Measurements from ENCODE around the gene CREM. TPM values are rescaled to one million over a fixed set of nuclear protein-coding genes. Genes with fewer than 3 reads are reported as not detected.

Gene CREM
- total RNA-seq, 1 experiment from 2014 or later: 21.4 TPM

DNA sequence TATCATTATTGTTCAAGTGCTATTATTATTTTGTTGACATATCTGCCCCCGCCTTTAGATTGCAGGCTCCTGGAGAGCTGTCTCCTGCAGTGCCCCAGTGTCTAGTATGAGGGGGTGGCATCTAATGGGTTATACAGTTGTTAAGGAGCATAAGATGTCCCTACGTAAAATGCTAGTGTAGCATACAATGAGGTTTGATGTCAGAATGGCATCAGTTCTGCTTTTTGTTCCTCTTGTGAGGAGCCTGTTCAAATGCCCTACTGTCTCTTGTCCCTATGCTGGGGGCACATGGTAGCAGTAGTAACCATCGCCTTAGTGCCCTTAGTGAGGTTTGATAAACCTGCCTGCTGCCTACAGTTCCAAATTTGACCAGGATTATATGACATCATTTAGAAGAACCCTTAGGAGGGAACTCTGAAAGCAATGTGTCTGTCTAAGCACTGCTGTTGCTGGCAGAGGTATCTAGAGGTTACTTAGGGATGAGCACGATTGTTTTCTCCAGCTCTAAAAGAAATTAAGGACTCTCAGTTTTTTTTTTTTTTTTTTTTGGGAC lies 9.7 kb downstream of the CREM start:
- POLR2A ChIA-PET: no interaction called here

DNA sequence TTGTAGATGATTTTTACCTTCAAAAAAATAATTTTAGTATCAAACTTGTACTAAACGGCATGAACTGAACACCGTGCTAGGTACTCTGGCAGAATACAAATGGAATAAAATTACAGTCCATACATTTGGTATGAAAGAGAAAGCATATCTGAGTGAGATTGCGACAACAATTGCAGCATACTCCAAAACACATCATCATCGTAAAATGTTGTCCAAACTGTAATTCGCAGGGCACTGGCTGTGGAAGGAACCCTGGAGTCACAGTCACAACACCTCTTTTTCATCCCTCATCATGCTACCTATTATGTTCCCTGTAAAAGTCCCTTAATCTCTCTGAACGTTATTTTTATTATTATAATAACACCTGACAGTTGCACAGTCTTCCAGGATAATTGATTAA lies 13.5 kb downstream of the CREM start:
- Histone ChIP-seq H3K27ac (ENCODE audit: low read depth, low read length) (no peak overlapping the region), H2AFZ (ENCODE audit: low read depth, low read length, poor library complexity, severe bottlenecking) (no peak overlapping the region), H3K4me3 (replicated peaks in 1 of 2; ENCODE audit: low read depth in 1 of 2, low read length in 2 of 2) (no peak overlapping the region), H3K36me3 (ENCODE audit: control insufficient read depth in 1 of 2, insufficient read depth in 2 of 2, low read length in 2 of 2) (no peaks in the 10 kb centered on the region), H4K20me1 (ENCODE audit: insufficient read depth) (no peaks in the 10 kb centered on the region), H3K9me3 (ENCODE audit: control insufficient read depth in 1 of 2, insufficient read depth in 1 of 2, low read depth in 1 of 2, low read length in 2 of 2) (no peaks in the 10 kb centered on the region), H3K9me2 (ENCODE audit: insufficient read depth) (no peaks in the 10 kb centered on the region), H3K79me2 (ENCODE audit: insufficient read depth, low read length) (no peaks in the 10 kb centered on the region; the same call in 1 of the 2 replicates), H3K4me2 (ENCODE audit: low read length) (no peak overlapping the region), H3K27me3 (ENCODE audit: insufficient read depth, low read length) (no peaks in the 10 kb centered on the region), H3K4me1 (ENCODE audit: control insufficient read depth in 1 of 2, insufficient read depth in 2 of 2, low read length in 2 of 2) (no peaks in the 10 kb centered on the region), H3K9ac (ENCODE audit: low read length) (no peak overlapping the region)
- no peak for ATAC-seq
- ChIA-PET RAD21 (ENCODE audit: low non-redundant PET in 1 of 2, low total read pairs in 2 of 2, uncharacterized antibody in 2 of 2, unreplicated experiment in 2 of 2) (no interaction called here), POLR2A (no interaction called here), CTCF (no interaction called here)
- no TSS peak for BruUV-seq (replicated peaks)
- intact Hi-C loops (cut with micrococcal nuclease): no loop called here
- DNase-seq (ENCODE audit: low read depth, low spot score): no peak
- TF ChIP-seq SRF (IDR thresholded peaks at IDR 0.05; ENCODE audit: low read depth): no peak
- TF ChIP-seq CBX3 (IDR thresholded peaks at IDR 0.05; ENCODE audit: low read depth): no peak
- TF ChIP-seq CEBPB (IDR thresholded peaks at IDR 0.05; ENCODE audit: low read depth): no peak
- TF ChIP-seq, protein P1, sequence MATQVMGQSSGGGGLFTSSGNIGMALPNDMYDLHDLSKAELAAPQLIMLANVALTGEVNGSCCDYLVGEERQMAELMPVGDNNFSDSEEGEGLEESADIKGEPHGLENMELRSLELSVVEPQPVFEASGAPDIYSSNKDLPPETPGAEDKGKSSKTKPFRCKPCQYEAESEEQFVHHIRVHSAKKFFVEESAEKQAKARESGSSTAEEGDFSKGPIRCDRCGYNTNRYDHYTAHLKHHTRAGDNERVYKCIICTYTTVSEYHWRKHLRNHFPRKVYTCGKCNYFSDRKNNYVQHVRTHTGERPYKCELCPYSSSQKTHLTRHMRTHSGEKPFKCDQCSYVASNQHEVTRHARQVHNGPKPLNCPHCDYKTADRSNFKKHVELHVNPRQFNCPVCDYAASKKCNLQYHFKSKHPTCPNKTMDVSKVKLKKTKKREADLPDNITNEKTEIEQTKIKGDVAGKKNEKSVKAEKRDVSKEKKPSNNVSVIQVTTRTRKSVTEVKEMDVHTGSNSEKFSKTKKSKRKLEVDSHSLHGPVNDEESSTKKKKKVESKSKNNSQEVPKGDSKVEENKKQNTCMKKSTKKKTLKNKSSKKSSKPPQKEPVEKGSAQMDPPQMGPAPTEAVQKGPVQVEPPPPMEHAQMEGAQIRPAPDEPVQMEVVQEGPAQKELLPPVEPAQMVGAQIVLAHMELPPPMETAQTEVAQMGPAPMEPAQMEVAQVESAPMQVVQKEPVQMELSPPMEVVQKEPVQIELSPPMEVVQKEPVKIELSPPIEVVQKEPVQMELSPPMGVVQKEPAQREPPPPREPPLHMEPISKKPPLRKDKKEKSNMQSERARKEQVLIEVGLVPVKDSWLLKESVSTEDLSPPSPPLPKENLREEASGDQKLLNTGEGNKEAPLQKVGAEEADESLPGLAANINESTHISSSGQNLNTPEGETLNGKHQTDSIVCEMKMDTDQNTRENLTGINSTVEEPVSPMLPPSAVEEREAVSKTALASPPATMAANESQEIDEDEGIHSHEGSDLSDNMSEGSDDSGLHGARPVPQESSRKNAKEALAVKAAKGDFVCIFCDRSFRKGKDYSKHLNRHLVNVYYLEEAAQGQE (IDR thresholded peaks at IDR 0.05; ENCODE audit: low read depth): no peak
- TF ChIP-seq, protein P2, sequence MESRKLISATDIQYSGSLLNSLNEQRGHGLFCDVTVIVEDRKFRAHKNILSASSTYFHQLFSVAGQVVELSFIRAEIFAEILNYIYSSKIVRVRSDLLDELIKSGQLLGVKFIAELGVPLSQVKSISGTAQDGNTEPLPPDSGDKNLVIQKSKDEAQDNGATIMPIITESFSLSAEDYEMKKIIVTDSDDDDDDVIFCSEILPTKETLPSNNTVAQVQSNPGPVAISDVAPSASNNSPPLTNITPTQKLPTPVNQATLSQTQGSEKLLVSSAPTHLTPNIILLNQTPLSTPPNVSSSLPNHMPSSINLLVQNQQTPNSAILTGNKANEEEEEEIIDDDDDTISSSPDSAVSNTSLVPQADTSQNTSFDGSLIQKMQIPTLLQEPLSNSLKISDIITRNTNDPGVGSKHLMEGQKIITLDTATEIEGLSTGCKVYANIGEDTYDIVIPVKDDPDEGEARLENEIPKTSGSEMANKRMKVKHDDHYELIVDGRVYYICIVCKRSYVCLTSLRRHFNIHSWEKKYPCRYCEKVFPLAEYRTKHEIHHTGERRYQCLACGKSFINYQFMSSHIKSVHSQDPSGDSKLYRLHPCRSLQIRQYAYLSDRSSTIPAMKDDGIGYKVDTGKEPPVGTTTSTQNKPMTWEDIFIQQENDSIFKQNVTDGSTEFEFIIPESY (IDR thresholded peaks at IDR 0.05; ENCODE audit: extremely low read depth, insufficient replicate concordance, low read length): no peak
- no peak for TF ChIP-seq ZNF274 (IDR thresholded peaks at IDR 0.05; ENCODE audit: low read depth, low read length)
- no peak for TF ChIP-seq EZH2phosphoT487 (IDR thresholded peaks at IDR 0.05; ENCODE audit: borderline replicate concordance)
- no peak for TF ChIP-seq POLR2AphosphoS5 (IDR thresholded peaks at IDR 0.05; ENCODE audit: low read depth, low read length)
- no peak for TF ChIP-seq TCF7L2 (IDR thresholded peaks at IDR 0.05; ENCODE audit: borderline replicate concordance, extremely low read depth, insufficient read depth, insufficient read length)
- no peak for TF ChIP-seq EGR1 (IDR thresholded peaks at IDR 0.05; ENCODE audit: low read depth)
- no peak for TF ChIP-seq EZH2 (IDR thresholded peaks at IDR 0.05)
- TF ChIP-seq SIN3A (IDR thresholded peaks at IDR 0.05; ENCODE audit: low read depth): no peak
- TF ChIP-seq YY1 (IDR thresholded peaks at IDR 0.05; ENCODE audit: extremely low read depth, insufficient replicate concordance, low read depth, low read length): no peak
- TF ChIP-seq FOSL1 (IDR thresholded peaks at IDR 0.05; ENCODE audit: low read depth): no peak
- no peak for TF ChIP-seq SP1 (IDR thresholded peaks at IDR 0.05; ENCODE audit: low read depth)

More for the DNA sequence above, 9.7 kb downstream of the CREM start:
- ATAC-seq (no peak), DNase-seq (ENCODE audit: low read depth, low spot score) (no peak)
- Histone ChIP-seq H3K9me2 (ENCODE audit: insufficient read depth) (no peaks in the 10 kb centered on the region), H3K9me3 (ENCODE audit: control insufficient read depth in 1 of 2, insufficient read depth in 1 of 2, low read depth in 1 of 2, low read length in 2 of 2) (no peaks in the 10 kb centered on the region), H4K20me1 (ENCODE audit: insufficient read depth) (no peaks in the 10 kb centered on the region), H3K4me1 (ENCODE audit: control insufficient read depth in 1 of 2, insufficient read depth in 2 of 2, low read length in 2 of 2) (no peaks in the 10 kb centered on the region), H3K36me3 (ENCODE audit: control insufficient read depth in 1 of 2, insufficient read depth in 2 of 2, low read length in 2 of 2) (no peaks in the 10 kb centered on the region), H3K4me2 (ENCODE audit: low read length) (no peak overlapping the region), H3K27ac (ENCODE audit: low read depth, low read length) (no peak overlapping the region), H3K9ac (ENCODE audit: low read length) (no peak overlapping the region), H3K79me2 (ENCODE audit: insufficient read depth, low read length) (no peaks in the 10 kb centered on the region; the same call in 1 of the 2 replicates), H3K4me3 (replicated peaks in 1 of 2; ENCODE audit: low read depth in 1 of 2, low read length in 2 of 2) (no peak overlapping the region), H2AFZ (ENCODE audit: low read depth, low read length, poor library complexity, severe bottlenecking) (no peak overlapping the region), H3K27me3 (ENCODE audit: insufficient read depth, low read length) (no peaks in the 10 kb centered on the region)
- ChIA-PET CTCF (no interaction called here), RAD21 (ENCODE audit: low non-redundant PET in 1 of 2, low total read pairs in 2 of 2, uncharacterized antibody in 2 of 2, unreplicated experiment in 2 of 2) (no interaction called here)
- no peak for TF ChIP-seq SIN3A (IDR thresholded peaks at IDR 0.05; ENCODE audit: low read depth)
- intact Hi-C loops (cut with micrococcal nuclease): no loop called here
- BruUV-seq (replicated peaks): no TSS peak

Measured in HCT116 (cell line).